Astrocyte of the spinal cord (primary cell): ENCODE results near the gene CYYR1.

Experiments used
- DNase-seq: peaks from one replicate; pipeline ENCODE4 v3.0.0; 2011; ENCODE audit warnings: low read depth, low spot score
- H3K4me3 ChIP-seq: 2 replicates; pipeline ENCODE4 v1.5.1; 2011; ENCODE audit warnings: low read depth, mild to moderate bottlenecking, low read length, moderate library complexity
- in situ Hi-C: cut with HindIII; loops from 2 replicates; pipeline ENCODE4 v1.10.0; 2017; ENCODE audit warnings: low sequenced_read_pairs
- TF ChIP-seq, protein P1 (sequence below): IDR thresholded peaks from 2 replicates; pipeline ENCODE4 v1.5.1; 2012; ENCODE audit warnings: low read depth, mild to moderate bottlenecking, low read length, inconsistent platforms

CYYR1 gene

DNA sequence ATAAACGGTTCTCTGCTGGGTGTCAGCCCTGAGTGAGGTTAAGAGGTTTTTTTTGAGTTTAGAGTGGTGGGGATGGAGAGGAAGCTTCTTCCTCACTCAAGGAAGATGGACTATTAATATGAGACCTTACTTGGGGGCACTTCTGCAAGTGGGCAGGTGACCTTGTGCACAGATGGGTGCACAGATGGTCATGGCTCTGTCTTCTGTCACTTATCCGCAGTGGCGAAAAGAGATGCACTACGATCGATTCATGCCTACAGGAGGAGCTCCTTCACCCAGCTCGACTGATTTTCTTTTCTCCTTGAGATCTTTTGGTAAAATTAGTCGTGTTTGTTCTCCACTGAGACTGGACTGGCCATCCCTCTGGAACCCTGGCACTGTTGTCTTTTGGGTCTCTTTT, 22.9 kb upstream of the CYYR1 start:
- TF ChIP-seq, protein P1, sequence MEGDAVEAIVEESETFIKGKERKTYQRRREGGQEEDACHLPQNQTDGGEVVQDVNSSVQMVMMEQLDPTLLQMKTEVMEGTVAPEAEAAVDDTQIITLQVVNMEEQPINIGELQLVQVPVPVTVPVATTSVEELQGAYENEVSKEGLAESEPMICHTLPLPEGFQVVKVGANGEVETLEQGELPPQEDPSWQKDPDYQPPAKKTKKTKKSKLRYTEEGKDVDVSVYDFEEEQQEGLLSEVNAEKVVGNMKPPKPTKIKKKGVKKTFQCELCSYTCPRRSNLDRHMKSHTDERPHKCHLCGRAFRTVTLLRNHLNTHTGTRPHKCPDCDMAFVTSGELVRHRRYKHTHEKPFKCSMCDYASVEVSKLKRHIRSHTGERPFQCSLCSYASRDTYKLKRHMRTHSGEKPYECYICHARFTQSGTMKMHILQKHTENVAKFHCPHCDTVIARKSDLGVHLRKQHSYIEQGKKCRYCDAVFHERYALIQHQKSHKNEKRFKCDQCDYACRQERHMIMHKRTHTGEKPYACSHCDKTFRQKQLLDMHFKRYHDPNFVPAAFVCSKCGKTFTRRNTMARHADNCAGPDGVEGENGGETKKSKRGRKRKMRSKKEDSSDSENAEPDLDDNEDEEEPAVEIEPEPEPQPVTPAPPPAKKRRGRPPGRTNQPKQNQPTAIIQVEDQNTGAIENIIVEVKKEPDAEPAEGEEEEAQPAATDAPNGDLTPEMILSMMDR = no peak
- no peak overlapping the region for H3K4me3 ChIP-seq
- in situ Hi-C loops = no loop called here
- DNase-seq = no peak

DNA sequence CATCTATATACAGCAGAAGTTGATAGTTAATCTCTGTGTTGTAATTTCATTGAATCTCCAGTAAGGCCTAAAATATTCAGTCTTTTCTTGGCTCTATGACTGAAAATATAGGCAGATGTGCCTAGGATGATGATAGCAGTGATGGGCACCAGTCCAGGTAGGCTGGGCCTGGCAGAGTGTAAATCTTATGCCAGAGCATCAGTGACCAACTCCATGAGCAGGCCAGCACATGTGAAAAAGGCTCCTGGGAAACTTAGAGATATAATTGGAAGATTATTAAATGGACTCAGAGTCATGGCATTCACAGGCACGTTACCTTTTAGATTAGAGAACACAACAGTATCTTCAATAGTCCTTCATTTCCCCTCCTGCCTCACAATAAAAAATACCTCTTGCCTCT, 20.7 kb upstream of the CYYR1 start:
- DNase-seq = no peak
- TF ChIP-seq, protein P1 = no peak
- no peak overlapping the region for H3K4me3 ChIP-seq
- in situ Hi-C loops = no loop called here

DNA sequence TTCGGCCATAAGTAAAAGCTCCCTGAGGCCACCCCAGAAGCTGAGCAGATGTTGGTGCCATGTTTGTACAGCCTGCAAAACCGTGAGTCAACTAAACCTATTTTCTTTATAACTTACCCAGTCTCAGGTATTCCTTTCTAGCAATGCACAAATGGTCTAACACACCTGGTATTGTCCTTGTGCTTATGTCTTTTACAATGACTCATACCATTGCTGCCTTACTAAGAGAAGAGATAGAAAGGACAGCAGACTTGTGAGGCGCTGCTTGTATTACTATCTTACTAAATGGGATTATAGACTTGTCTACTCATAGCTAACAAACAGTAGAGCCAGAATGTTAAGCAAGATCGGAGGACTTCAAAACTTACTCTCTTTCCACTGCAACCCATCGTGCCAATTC, 18.5 kb upstream of the CYYR1 start:
- TF ChIP-seq, protein P1 = no peak
- in situ Hi-C loops = no loop called here
- no peak for DNase-seq
- H3K4me3 ChIP-seq = no peak overlapping the region

GRCh38 chr21:26588446-26588845, 15.4 kb upstream of the CYYR1 start:
- in situ Hi-C loops = no loop called here
- DNase-seq = no peak
- no peak overlapping the region for H3K4me3 ChIP-seq
- TF ChIP-seq, protein P1 = no peak

DNA sequence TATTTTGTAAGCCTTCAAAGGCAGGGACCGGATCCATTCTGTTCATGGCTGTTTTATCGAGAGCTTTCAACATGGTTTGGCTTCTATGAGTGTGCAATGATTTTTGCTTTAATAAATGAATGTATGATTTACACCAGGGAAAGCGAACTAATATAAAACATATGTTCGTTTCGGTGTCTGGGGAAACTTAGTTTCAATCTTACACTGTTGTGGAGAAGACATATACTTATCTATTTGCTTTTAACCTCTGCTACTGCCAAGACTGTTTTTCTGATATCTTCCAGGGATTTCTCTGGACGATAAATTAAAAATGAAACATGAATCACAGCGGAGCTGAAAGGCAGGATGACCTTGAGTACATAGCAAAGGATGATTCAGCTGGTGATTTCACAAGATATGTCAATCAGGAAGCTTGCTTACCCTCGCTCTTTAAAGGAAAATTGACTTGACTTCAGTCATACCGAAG, 14.7 kb upstream of the CYYR1 start:
- peak; percentile 41 for DNase-seq
- no peak overlapping the region for H3K4me3 ChIP-seq
- TF ChIP-seq, protein P1 = no peak
- in situ Hi-C loops = no loop called here

GRCh38 chr21:26583769-26584168, 10.7 kb upstream of the CYYR1 start:
- in situ Hi-C loops = no loop called here
- no peak for DNase-seq
- TF ChIP-seq, protein P1 = no peak
- no peak overlapping the region for H3K4me3 ChIP-seq

GRCh38 chr21:26581818-26582217, 8.7 kb upstream of the CYYR1 start:
- in situ Hi-C loops = no loop called here
- TF ChIP-seq, protein P1 = no peak
- no peak overlapping the region for H3K4me3 ChIP-seq
- no peak for DNase-seq
